COLO668 (cell line): ENCODE data around the gene HRH1.

Experiments used
- DNase-seq: peaks from one replicate; lab custom pipeline; 2025; ENCODE audit not compliant: unreplicated experiment; lab: John Stamatoyannopoulos, UW

Gene HRH1

DNA sequence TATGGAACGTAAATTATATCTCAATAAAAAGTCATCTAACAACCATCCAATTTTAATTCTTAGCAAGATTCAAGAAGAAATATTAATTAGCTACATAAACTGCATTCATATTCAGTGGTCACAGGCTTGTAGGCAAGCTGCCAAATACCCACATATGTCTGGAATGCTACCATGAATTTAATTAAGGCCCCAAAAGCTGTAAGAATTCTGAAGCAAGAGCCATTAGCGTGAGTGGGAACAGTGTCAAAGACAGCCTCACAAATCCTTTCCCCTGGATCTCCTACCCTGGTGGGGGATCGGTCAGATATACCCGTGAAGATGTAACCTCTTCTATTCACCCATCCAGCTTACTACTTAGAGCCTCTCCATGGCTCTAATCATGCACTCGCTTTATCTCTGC is 157.9 kb downstream of the HRH1 start:
- no peak for DNase-seq
